HepG2 (cell line): Measurements from ENCODE around the gene RHOT2. TPM values are rescaled to one million over a fixed set of nuclear protein-coding genes. Genes with fewer than 3 reads are reported as not detected.

Experiments
- ARID2 ChIP-seq: sonication (generic); formaldehyde crosslinking; IDR thresholded peaks from 2 replicates; pipeline ENCODE4 v1.8.1; 2022; ENCODE audit warnings: mild to moderate bottlenecking, missing genetic modification reagents, borderline replicate concordance
- ARID5B ChIP-seq: IDR thresholded peaks from 2 replicates; pipeline ENCODE4 v1.4.0; 2020; ENCODE audit warnings: mild to moderate bottlenecking, missing genetic modification reagents
- E2F1 ChIP-seq: sonication (generic); formaldehyde crosslinking; IDR thresholded peaks from 2 replicates; pipeline ENCODE4 v1.5.0; 2020; ENCODE audit warnings: missing genetic modification reagents
- HMGXB3 ChIP-seq: sonication (generic); formaldehyde crosslinking; IDR thresholded peaks from 2 replicates; pipeline ENCODE4 v1.4.0; 2020; ENCODE audit warnings: missing genetic modification reagents, borderline replicate concordance
- SIX1 ChIP-seq: sonication (generic); formaldehyde crosslinking; IDR thresholded peaks from 2 replicates; pipeline ENCODE4 v1.4.0; 2020; ENCODE audit warnings: missing genetic modification reagents, borderline replicate concordance
- TBL1XR1 ChIP-seq: fragments of 150-350 bp; IDR thresholded peaks from 2 replicates; pipeline ENCODE4 v1.6.1; 2014; ENCODE audit warnings: borderline replicate concordance, low read length; ENCODE audit not compliant: partially characterized antibody
- TEAD2 ChIP-seq: sonication (generic); formaldehyde crosslinking; IDR thresholded peaks from 2 replicates; pipeline ENCODE4 v1.9.0; 2021; ENCODE audit warnings: missing genetic modification reagents
- TEF ChIP-seq: sonication (generic); formaldehyde crosslinking; IDR thresholded peaks from 2 replicates; pipeline ENCODE4 v1.5.0; 2020; ENCODE audit warnings: missing genetic modification reagents
- ZNF407 ChIP-seq: sonication (generic); formaldehyde crosslinking; IDR thresholded peaks from one replicate; pipeline ENCODE4 v1.5.1; 2020; ENCODE audit warnings: mild to moderate bottlenecking, missing genetic modification reagents; ENCODE audit errors: not compliant biosample characterization
- polyA plus RNA-seq, 8 experiments: library from polyadenylated mRNA; depleted of rRNA in 3 of 8; stranded (reverse) in 7 of 8; unstranded in 1 of 8; fragments of >200 nt; fragmentation: Illumina TruSeq in 4 of 8; extraction: Trizol in 4 of 8; gene quantifications; 2 replicates each; pipeline versions ENCODE4 v1.2.1 to v1.2.3, GENCODE V29; 2011 to 2016; ENCODE audit warnings: low read depth in 4 of 8, missing spikeins in 1 of 8, mixed read lengths in 1 of 8; ENCODE audit not compliant: insufficient read depth in 1 of 8
- total RNA-seq, 5 experiments: library from RNA; depleted of rRNA; stranded (reverse); fragments of >200 nt; fragmentation: Illumina TruSeq; extraction: Trizol; gene quantifications; 2 replicates each; pipeline ENCODE4 v1.2.3, GENCODE V29; 2016; ENCODE audit warnings: low read depth in 1 of 5

RHOT2 gene
- total and polyA plus RNA-seq, 2 of the 13 experiments (the other 11 are each of a cell fraction or from before 2014, with no cell fraction given): 63.6 to 76.9 TPM

- TF ChIP-seq ZNF407 (CRISPR knock-in tag) (no peak), TEAD2 (CRISPR knock-in tag) (no peak), ARID5B (CRISPR knock-in tag) (no peak), TEF (CRISPR knock-in tag) (no peak), HMGXB3 (CRISPR knock-in tag) (no peak), ARID2 (CRISPR knock-in tag) (no peak), TBL1XR1 (no peak), E2F1 (CRISPR knock-in tag) (peak; percentile 50; the same call in 1 of the 2 replicates), SIX1 (no peak)
Measured at GRCh38 chr16:630815-631405, 37.0 kb upstream of the RHOT2 start, which contains the start of gene WFIKKN1 (continued).
